Smooth muscle cell (in vitro differentiated cells): ENCODE measurements around the gene NLGN3. TPM values are rescaled to one million over a fixed set of nuclear protein-coding genes. Genes with fewer than 3 reads are reported as not detected.

Experiments used
- DNase-seq: peaks from one replicate; lab custom pipeline; 2025; ENCODE audit not compliant: unreplicated experiment; lab: John Stamatoyannopoulos, UW
- H2AFZ ChIP-seq: fragments of 200-600 bp; sonication (generic); 2 replicates; pipeline ENCODE4 v1.6.0; 2016; ENCODE audit warnings: antibody characterized with exemption, low read depth, mild to moderate bottlenecking
- H3F3A ChIP-seq: fragments of 200-600 bp; sonication (generic); 2 replicates; pipeline ENCODE4 v1.6.0; 2017; ENCODE audit warnings: antibody characterized with exemption, low read depth
- H3K27ac ChIP-seq: fragments of 200-600 bp; sonication (generic); 2 replicates; pipeline ENCODE4 v1.5.1; 2016; ENCODE audit warnings: low read depth, mild to moderate bottlenecking
- H3K27me3 ChIP-seq: fragments of 200-600 bp; sonication (generic); 2 replicates; pipeline ENCODE4 v1.6.1; 2016; ENCODE audit warnings: low read depth, mild to moderate bottlenecking
- H3K36me3 ChIP-seq: fragments of 200-600 bp; sonication (generic); 2 replicates; pipeline ENCODE4 v1.5.1; 2016; ENCODE audit warnings: low read depth
- H3K4me1 ChIP-seq: fragments of 200-600 bp; sonication (generic); 2 replicates; pipeline ENCODE4 v1.5.1; 2016; ENCODE audit warnings: low read depth
- H3K4me2 ChIP-seq: fragments of 200-600 bp; sonication (generic); 2 replicates; pipeline ENCODE4 v1.6.0; 2016; ENCODE audit warnings: mild to moderate bottlenecking
- H3K4me3 ChIP-seq: fragments of 200-600 bp; sonication (generic); 2 replicates; pipeline ENCODE4 v1.5.1; 2016; ENCODE audit warnings: mild to moderate bottlenecking
- H3K79me2 ChIP-seq: fragments of 200-600 bp; sonication (generic); 2 replicates; pipeline ENCODE4 v1.6.0; 2016; ENCODE audit warnings: low read depth, mild to moderate bottlenecking
- H3K9ac ChIP-seq: fragments of 200-600 bp; sonication (generic); 2 replicates; pipeline ENCODE4 v1.6.0; 2016; ENCODE audit warnings: low read depth
- H3K9me3 ChIP-seq: fragments of 200-600 bp; sonication (generic); replicated peaks from 2 replicates; pipeline ENCODE4 v1.5.1; 2016; ENCODE audit warnings: low read depth
- H4K20me1 ChIP-seq: fragments of 200-600 bp; sonication (generic); 2 replicates; pipeline ENCODE4 v1.6.0; 2016; ENCODE audit warnings: low read depth
- WGBS: methylation state at CpG from one replicate; pipeline ENCODE4 v1.1.7; 2016; ENCODE audit warnings: low lambda C conversion rate; 5-methylcytosine and 5-hydroxymethylcytosine counted together
- polyA plus RNA-seq: library from polyadenylated mRNA; unstranded; fragments of >200 nt; fragmentation: Nextera tagmentation; extraction: Ambion mirVana; gene quantifications from 2 replicates; pipeline ENCODE4 v1.2.1, GENCODE V29; 2016
- total RNA-seq: library from RNA; depleted of rRNA; stranded (reverse); fragments of >200 nt; gene quantifications from 2 replicates; pipeline ENCODE4 v1.2.3, GENCODE V29; 2014
- TF ChIP-seq, protein P1 (sequence below): fragments of 200-600 bp; sonication (generic); IDR thresholded peaks from 2 replicates; pipeline ENCODE4 v1.5.1; 2017; ENCODE audit warnings: borderline replicate concordance, mild to moderate bottlenecking, antibody characterized with exemption; ENCODE audit not compliant: insufficient read depth, poor library complexity, severe bottlenecking

NLGN3 gene
- total RNA-seq, result 0.13 and 0.40 TPM in 2 replicates
- polyA plus RNA-seq, result 0.18 and 1.5 TPM in 2 replicates

- Histone ChIP-seq H3K4me2 (peak within 1 kb of the TSS; percentile 76), H3K9me3 (no peaks in the 10 kb centered on the region), H3K27ac (no peak within 1 kb of the TSS), H3K36me3 (no peaks in the 10 kb centered on the region), H3K27me3 (no peaks in the 10 kb centered on the region), H4K20me1 (no peaks in the 10 kb centered on the region), H3F3A (no peaks in the 10 kb centered on the region), H3K4me1 (no peaks in the 10 kb centered on the region), H3K9ac (no peak within 1 kb of the TSS), H2AFZ (no peak within 1 kb of the TSS), H3K79me2 (no peaks in the 10 kb centered on the region), H3K4me3 (peak within 1 kb of the TSS; percentile 40)
- no peak for DNase-seq
- 61% methylated on average over 25 of the region's 28 CpGs for WGBS
- TF ChIP-seq, protein P1, sequence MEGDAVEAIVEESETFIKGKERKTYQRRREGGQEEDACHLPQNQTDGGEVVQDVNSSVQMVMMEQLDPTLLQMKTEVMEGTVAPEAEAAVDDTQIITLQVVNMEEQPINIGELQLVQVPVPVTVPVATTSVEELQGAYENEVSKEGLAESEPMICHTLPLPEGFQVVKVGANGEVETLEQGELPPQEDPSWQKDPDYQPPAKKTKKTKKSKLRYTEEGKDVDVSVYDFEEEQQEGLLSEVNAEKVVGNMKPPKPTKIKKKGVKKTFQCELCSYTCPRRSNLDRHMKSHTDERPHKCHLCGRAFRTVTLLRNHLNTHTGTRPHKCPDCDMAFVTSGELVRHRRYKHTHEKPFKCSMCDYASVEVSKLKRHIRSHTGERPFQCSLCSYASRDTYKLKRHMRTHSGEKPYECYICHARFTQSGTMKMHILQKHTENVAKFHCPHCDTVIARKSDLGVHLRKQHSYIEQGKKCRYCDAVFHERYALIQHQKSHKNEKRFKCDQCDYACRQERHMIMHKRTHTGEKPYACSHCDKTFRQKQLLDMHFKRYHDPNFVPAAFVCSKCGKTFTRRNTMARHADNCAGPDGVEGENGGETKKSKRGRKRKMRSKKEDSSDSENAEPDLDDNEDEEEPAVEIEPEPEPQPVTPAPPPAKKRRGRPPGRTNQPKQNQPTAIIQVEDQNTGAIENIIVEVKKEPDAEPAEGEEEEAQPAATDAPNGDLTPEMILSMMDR, result no peak
Measured at GRCh38 chrX:71144651-71145050, at the start of gene NLGN3. Gene NLGN3, plus strand, starts transcription at chrX:71144841. Its CDS starts 2,909 bp downstream, at chrX:71147750.

- Histone ChIP-seq H3K4me1 (no peaks in the 10 kb centered on the region), H4K20me1 (no peaks in the 10 kb centered on the region), H3K9ac (no peak overlapping the region), H3K36me3 (no peaks in the 10 kb centered on the region), H3K27me3 (no peaks in the 10 kb centered on the region), H3F3A (no peaks in the 10 kb centered on the region), H3K4me3 (peak overlapping the region; percentile 61), H3K79me2 (no peaks in the 10 kb centered on the region), H3K9me3 (no peaks in the 10 kb centered on the region), H3K4me2 (peak overlapping the region; percentile 87), H2AFZ (peak overlapping the region; percentile 95), H3K27ac (no peak overlapping the region)
- TF ChIP-seq, protein P1, result no peak
- 35% methylated on average over 6 of the region's 6 CpGs for WGBS
- DNase-seq, result no peak
Measured at GRCh38 chrX:71095033-71095432, 49.6 kb upstream of the NLGN3 start.

- TF ChIP-seq, protein P1, result no peak
Measured at GRCh38 chrX:71095555-71095980, 49.1 kb upstream of the NLGN3 start, which contains the start of gene FOXO4. Gene FOXO4, plus strand, starts transcription at chrX:71095851. Its CDS starts 678 bp downstream, at chrX:71096529.

More at GRCh38 chrX:71095555-71095980, 49.1 kb upstream of the NLGN3 start, which contains the start of gene FOXO4:
- Histone ChIP-seq H3K79me2 (no peaks in the 10 kb centered on the region), H2AFZ (peak within 1 kb of the TSS; percentile 95), H3K4me1 (no peaks in the 10 kb centered on the region), H3K4me2 (peak within 1 kb of the TSS; percentile 87), H3K9ac (no peak within 1 kb of the TSS), H4K20me1 (no peaks in the 10 kb centered on the region), H3K36me3 (no peaks in the 10 kb centered on the region), H3K9me3 (no peaks in the 10 kb centered on the region), H3K27ac (no peak within 1 kb of the TSS), H3K27me3 (no peaks in the 10 kb centered on the region), H3K4me3 (peak within 1 kb of the TSS; percentile 61), H3F3A (no peaks in the 10 kb centered on the region)
- DNase-seq, result peak; percentile 40
- WGBS, result 49% methylated on average over 29 of the region's 29 CpGs
